ENCODE data around the gene ZNF513.
A peak's percentile ranks its signal among the peaks of the same experiment; 100 is the strongest.
"Not testable (repeated sequence)": the region's sequence is repeated elsewhere in the genome, so short reads cannot be mapped to it uniquely, and the experiment has no call there.

The ZNF513 gene

GRCh38 chr2:27356056-27356381 is 24.5 kb downstream of the ZNF513 start:
- DNase-seq, result peak; percentile 86 to 91 (median 90)

DNA sequence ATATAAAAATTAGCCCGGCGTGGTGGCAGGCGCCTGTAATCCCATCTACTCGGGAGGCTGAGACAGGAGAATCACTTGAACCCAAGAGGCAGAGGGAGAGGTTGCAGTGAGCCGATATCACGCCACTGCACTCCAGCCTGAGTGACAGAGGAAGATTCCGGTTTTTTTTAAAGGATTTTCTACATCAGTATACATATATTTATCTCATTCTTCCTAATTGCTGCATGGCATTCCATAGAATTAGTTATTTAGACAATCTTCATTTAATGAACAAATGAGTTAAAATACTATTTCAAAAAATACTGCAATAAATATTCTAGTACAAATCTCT is 26.0 kb downstream of the ZNF513 start:
- DNase-seq, result no peak

DNA sequence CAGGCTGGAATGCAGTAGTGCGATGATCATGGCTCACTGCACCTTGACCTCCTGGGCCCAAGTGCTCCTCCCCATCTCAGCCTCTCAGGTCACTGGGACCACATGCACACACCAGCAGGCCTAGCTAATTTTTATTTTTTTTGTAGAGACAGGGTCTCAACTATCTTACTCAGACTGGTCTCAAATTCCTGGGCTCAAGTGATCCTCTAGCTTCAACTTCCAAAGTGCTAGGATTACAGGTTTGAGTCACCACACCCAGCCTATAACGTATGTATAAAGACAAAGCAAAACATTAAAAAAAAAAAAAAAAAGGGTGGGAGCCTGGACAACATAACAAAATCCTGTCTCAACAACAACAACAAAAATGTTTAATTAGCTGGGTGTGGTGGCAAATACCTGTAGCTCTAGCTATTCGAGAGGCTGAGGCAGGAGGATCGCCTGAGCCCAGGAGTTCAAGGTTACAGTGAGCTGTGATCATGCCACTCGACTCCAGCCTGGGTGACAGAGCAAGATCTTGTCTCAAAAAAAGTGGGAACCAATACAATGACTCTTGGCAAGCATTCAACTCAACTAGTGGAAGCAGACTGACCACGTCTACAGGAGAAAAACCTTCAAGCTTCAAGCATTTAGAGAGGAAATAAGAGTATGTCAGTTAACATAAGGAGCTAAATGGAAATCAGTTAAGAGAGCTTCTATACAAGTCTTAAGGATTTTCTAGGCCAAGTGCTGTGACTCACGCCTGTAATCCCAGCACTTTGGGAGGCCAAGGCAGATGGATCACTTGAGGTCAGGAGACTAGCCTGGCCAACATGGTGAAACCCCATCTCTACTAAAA is 26.6 kb downstream of the ZNF513 start:
- DNase-seq, result peak; percentile 8 to 45 (median 32)

GRCh38 chr2:27353386-27353761 is 27.2 kb downstream of the ZNF513 start:
- DNase-seq, result not testable (repeated sequence)

DNA sequence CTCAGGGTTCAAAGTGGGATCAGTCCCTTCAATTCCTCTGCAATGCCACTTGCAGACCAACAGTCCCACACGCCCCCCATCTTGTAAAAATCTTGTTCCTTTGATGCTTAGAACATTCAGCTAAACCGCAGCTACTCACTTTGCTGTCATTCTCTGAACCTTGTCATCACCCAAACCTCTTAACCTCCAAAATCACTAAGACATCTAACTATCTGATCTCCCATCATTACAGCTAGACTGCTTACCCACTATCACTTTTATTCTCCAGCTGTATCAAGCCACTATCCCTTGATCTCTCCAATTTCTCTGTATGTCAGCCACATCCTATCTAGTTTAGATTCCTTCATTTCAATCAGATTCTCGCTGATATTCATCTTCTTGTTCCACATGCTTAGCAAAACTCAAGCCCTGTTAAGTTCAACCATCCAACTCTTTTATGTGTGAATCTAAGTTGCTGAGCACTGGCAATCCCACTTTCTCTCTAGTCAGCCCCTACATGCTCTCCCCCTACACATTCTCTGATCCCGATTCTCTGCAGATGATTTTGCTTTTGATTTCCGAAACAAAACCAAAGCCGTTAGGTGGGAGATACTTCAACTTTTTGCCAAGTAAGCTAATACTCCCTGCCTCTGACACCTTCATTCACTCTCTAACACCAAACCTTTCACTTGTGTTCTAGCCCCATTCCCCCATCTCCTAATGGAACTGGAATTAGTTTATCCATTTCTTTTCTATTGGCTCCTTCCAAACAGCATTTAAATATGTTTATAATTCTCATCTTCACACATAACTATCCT is 28.5 kb downstream of the ZNF513 start:
- DNase-seq, result no peak

DNA sequence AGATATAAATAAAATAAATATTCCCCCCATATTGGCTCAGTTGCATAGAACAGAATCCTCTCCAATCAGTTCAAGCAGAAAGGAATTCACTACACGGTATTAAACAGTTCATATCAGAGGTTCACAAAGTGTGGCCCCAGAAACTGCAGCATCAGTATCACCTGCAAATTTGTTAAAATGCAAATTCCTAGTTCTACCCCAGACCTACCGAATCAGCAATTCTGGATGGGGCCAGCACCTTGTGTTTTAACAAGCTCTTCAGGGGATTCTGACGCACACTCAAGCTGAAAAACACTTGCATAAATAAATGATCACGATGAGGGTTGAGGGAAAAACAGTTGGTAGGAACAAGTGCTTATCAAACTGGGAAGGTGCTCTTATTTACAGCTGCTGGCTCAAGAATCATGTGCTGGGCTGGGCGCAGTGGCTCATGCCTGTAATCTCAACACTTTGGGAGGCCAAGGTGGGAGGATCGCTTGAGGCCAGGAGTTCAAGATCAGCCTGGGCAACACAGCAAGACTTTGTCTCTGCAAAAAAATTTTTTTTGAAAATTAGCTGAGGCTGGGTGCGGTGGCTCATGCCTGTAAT is 30.3 kb downstream of the ZNF513 start:
- DNase-seq, result no peak

GRCh38 chr2:27347641-27348040 is 32.9 kb downstream of the ZNF513 start:
- DNase-seq, result no peak

DNA sequence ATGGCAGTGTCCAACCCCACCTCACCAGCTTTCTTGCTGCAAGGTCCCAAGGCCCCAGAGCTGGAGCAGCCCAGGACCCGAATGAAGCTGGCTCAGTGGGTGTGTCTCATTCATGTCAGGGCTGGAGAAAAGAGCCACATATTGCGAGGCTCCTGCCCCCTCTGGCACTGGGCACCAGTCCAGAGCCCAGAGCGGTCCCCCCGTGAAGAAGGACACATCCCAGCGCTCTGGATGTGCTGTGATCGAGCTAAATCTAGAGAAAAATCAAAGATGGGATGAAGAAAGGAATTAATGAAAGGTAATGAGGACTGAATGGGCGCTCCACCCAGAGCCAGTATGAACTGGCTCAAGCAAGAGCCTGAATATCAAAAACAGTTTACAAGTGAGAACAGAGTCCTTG is 44.4 kb downstream of the ZNF513 start:
- DNase-seq, result no peak

DNA sequence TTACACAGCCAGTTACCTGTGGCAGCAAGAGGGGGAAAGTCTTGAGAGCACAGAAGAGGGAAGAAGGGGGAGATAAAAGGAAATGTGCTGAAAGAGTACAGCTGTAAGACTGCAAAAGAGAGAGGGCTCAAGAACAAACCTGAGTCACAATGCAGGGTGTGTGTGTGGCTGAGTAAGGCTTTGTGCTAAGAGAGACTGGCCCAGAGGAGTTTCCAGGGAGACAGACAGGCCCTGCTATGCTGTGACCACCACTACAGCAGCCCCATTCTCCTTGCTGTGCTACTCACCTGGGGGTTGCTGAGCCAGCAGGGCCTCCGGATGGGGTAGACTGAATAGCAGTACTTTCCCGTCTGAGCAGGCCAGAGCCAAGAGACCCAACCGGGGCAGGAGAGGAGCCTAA is 45.2 kb downstream of the ZNF513 start:
- no peak for DNase-seq
